HG03354 (cell line): ENCODE data around the gene PLA2G4C.

Experiments
- ATAC-seq: cut with Tn5 transposase; IDR thresholded peaks from one replicate; pipeline ENCODE4 v1.9.1; 2021; ENCODE audit warnings: mild to moderate bottlenecking; ENCODE audit not compliant: unreplicated experiment, poor library complexity, severe bottlenecking

PLA2G4C gene

GRCh38 chr19:48061401-48062344 lies 48.9 kb downstream of the PLA2G4C start:
- ATAC-seq = no peak

- ATAC-seq = no peak
Observed at GRCh38 chr19:48060381-48060780, 50.2 kb downstream of the PLA2G4C start.

- ATAC-seq = no peak
Observed at GRCh38 chr19:48059331-48059730, 51.3 kb downstream of the PLA2G4C start.

- ATAC-seq = no peak
Observed at GRCh38 chr19:48053856-48054255, 56.8 kb downstream of the PLA2G4C start.

GRCh38 chr19:48053076-48053475 lies 57.5 kb downstream of the PLA2G4C start:
- ATAC-seq = no peak

- no peak for ATAC-seq
Observed at GRCh38 chr19:48051335-48052033, 59.1 kb downstream of the PLA2G4C start.

GRCh38 chr19:48044561-48044960 lies 66.1 kb downstream of the PLA2G4C start:
- no peak for ATAC-seq

GRCh38 chr19:48043675-48044258 lies 66.8 kb downstream of the PLA2G4C start, which contains the start of gene CABP5:
CABP5 (minus strand) TSS chr19:48044079; CDS start chr19:48043922, 157 bp downstream.
- ATAC-seq = no peak

- ATAC-seq = no peak
Observed at GRCh38 chr19:48041877-48042580, 68.6 kb downstream of the PLA2G4C start.

- ATAC-seq = no peak
Observed at GRCh38 chr19:48036765-48037164, 73.9 kb downstream of the PLA2G4C start.

GRCh38 chr19:48033604-48034003 lies 77.0 kb downstream of the PLA2G4C start:
- ATAC-seq = no peak

- no peak for ATAC-seq
Observed at GRCh38 chr19:48030073-48030472, 80.5 kb downstream of the PLA2G4C start.

- no peak for ATAC-seq
Observed at GRCh38 chr19:48029431-48029830, 81.2 kb downstream of the PLA2G4C start.

- no peak for ATAC-seq
Observed at GRCh38 chr19:48025480-48025879, 85.1 kb downstream of the PLA2G4C start.

GRCh38 chr19:48023518-48023917 lies 87.1 kb downstream of the PLA2G4C start:
- ATAC-seq = no peak

GRCh38 chr19:48023011-48023410 lies 87.6 kb downstream of the PLA2G4C start:
- no peak for ATAC-seq

GRCh38 chr19:48020686-48021085 lies 89.9 kb downstream of the PLA2G4C start:
- ATAC-seq = no peak

GRCh38 chr19:48010932-48011758 lies 99.5 kb downstream of the PLA2G4C start:
- ATAC-seq = no peak

- ATAC-seq = no peak
Observed at GRCh38 chr19:48006762-48007161, 103.9 kb downstream of the PLA2G4C start.
